SH-SY5Y (cell line): ENCODE results near the gene CCDC61.

ENCODE experiments used
- GATA2 ChIP-seq: IDR thresholded peaks from 2 replicates; pipeline ENCODE4 v1.6.1; 2011; ENCODE audit warnings: mild to moderate bottlenecking, low read depth, low read length
- GATA3 ChIP-seq: IDR thresholded peaks from 2 replicates; pipeline ENCODE4 v1.6.1; 2011; ENCODE audit warnings: low read depth, mild to moderate bottlenecking, low read length, moderate library complexity

- TF ChIP-seq GATA2 (no peak), GATA3 (no peak)
Measured at GRCh38 chr19:45976178-45976577, 19.1 kb upstream of the CCDC61 start.
